Activated naive CD4-positive, alpha-beta T cell treated with anti-CD3 and anti-CD28 coated beads, Interleukin-2, amount 50 U/mL, for 16 hours (primary cell): ENCODE measurements around the gene PDGFD.

ENCODE experiments used
- DNase-seq: peaks from one replicate; pipeline ENCODE4 v3.0.0-alpha.2; 2020

PDGFD gene

GRCh38 chr11:103906291-103906867, 257.6 kb downstream of the PDGFD start:
- DNase-seq: no peak

DNA sequence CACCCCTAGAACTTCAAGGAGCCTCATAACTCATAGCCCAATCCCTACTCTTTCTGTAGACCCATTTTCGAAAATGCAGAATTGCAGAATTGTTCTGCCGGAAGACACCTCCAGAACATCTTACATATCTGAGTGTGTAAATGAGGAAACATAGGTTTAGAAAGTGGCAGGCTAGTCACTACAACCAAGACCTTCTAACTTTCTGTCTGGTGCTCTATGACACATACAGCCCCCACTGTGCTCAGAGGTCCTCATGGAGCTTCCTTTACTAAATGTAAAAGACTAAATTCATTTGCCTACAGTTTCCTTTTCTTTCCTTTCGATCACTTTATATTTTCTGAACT, 259.7 kb downstream of the PDGFD start:
- DNase-seq: no peak

DNA sequence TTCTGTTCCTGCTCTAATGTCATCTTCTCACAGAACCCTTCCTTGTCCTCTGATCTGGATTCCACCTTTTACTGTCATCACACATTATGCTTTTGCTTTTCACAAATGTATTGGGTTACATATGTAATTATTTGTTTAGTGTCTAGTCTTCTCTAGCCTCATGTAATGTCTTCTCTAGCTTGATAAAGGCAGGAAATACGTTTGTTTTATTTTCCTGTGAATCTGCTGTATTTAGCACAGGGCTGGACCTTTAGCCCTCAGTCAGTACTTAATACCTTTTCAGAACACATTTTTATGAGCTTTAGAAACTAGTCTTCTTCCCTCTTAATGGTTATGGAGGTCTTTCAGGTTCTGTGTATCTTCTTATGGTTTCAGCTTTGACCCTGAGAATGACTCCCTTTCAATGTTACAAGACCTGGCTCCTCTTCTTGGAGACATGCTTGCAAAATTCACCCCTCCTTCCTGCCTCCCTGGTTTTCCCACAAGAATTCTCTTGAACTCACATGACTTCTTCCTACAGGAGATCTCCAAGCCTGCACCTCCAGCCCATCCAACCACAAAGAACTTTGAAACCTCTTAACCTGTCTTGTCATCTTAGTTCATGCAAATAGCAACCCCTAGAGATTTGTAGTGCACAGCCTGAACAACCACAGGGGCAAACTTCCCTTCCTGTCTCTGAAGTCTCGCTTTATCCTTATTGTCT, 260.2 kb downstream of the PDGFD start:
- no peak for DNase-seq

DNA sequence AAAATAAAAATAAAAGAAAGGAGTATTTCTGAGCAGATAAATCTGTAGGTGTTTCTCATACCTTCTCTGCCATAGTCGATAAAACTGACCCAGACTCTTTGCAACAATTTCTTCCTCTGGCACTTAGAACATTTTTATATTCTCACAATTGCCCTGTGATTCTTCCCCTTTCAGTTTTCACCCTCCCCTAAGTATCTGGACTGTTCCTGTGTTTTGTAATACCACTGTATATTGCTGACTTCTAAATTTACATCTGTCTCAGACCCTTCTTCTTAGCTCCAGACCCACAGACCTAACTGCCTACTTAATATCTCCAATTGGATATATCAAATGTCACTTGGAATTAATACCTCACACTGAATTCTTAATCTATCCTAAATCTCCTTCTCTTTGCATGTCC, 261.0 kb downstream of the PDGFD start:
- DNase-seq: no peak

DNA sequence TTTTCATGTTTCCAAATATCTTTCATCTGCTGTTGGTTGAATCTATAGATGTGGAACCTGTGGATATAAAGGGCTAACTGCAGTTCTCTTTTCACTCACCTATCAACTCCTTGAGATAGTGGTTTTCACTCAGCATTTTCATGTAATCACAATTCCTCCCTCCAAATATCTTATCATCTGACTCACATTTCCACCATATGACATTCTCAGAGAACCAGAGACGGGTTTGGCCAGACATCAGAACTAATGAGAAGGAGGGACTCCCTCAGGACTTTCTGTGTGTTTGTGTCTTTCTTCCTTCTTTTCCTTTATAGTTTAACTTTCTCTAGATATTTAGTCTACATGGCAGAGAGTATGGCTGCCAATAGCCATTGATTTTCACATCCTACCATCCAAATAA, 262.3 kb downstream of the PDGFD start:
- no peak for DNase-seq

DNA sequence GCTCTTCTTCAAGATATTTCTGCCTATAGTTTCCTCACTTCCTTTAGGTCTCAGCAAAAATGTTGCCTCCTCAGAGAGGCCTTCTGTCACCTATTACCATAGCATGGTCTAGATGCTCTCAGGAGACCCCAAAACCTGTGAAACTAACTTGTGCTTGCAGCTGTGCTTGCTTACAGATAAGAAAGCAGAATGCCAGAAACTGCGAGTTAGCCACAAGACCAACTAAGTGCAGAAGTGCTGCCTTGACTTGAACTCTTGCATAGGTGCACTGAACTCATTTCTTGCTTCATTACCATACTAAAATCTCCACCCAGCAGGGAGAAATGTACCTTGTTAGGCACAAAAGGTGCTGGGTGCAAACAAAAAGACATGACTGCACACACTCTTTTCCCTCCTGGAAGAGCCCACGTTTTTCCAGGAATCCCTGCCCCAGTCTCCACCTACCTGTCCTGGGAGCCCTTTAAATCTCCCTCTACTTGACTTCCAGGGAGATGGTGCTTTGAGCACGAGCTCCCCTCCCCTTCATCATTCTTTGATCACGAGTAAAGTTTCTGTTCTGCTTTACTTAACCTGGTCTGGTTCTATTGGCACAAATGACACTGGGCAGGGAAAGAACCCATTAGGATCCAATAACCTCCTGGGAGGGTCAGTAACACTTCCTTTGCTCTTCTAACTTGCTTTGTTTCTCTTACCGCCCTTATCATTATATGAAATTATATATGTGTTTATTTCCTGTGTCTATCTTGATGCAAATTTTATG, 265.2 kb downstream of the PDGFD start:
- no peak for DNase-seq

GRCh38 chr11:103898065-103898464, 265.9 kb downstream of the PDGFD start:
- DNase-seq: no peak

DNA sequence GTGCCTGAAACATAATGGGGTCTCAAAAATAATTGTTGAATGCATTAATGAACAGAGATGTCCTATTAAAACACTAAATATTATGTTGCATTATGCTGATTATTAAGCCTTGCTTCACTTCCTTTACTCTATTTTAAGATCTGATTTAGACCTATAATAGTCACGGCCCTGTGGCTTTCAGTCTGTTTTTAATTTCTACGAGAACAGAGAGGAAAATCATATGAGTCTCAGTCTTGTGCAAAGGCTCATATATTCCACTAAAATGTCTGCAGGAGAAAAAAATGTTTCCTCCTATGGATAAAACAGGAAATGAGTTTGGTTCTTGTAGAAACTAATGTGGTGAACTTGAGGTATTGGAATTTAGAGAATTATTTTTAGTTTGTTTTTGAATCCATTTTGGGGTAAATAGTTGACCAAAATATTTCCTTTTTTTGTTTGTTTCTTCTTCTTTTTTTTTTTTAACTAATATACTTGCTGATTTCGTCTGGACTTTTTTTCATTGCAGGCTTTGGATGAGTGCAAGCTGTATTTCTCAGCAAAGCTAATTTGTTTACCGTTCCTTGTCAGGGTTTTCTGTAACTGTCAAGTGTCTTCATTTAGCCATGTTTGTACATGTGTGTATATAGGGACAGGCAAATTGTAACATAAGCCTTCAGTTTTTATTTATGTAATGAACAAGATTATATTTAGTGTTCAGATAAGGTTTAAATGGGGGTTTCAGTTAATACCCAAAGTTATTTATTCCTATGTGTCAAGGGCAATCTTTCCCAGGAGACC, 266.6 kb downstream of the PDGFD start:
- no peak for DNase-seq

DNA sequence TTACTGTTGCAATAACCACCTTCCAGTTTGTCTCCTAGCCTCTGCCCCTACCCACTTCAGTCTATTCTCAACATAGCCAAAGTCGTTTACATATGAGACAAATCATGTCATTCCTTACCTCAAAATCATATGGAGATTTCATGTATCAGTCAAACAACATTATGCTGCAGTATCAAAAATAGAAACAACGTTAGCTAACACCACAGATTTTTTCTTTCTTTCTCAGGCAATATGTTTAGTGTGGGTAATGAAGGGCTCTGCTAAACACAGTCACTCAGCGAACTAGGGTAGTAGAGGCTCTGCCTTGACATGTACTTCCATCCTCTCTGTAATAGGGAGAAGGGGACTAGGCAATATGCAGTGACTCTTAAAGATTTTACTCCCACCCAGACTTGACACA, 268.8 kb downstream of the PDGFD start:
- no peak for DNase-seq

DNA sequence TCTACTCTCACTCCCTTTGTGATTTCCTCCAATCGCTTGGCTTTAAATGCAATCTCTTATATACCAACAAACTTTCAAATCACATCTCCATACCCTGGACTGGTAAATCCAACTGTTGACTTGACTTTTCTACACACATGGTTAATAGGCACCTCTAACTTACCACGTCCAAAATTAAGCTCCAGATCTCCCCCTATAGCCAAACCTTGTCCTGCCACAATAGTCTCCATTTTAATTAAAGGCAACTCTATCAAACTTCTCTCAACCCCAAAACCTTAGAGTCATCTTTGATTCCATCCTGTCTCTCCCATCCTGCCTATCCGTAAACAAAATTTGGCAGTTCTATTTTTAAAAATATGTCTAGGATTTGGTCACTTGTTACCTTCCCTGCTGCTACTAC, 269.3 kb downstream of the PDGFD start:
- no peak for DNase-seq

- no peak for DNase-seq
Observed at GRCh38 chr11:103894034-103894433, 269.9 kb downstream of the PDGFD start.

GRCh38 chr11:103893371-103893770, 270.6 kb downstream of the PDGFD start:
- no peak for DNase-seq

- no peak for DNase-seq
Observed at GRCh38 chr11:103892603-103893002, 271.3 kb downstream of the PDGFD start.

DNA sequence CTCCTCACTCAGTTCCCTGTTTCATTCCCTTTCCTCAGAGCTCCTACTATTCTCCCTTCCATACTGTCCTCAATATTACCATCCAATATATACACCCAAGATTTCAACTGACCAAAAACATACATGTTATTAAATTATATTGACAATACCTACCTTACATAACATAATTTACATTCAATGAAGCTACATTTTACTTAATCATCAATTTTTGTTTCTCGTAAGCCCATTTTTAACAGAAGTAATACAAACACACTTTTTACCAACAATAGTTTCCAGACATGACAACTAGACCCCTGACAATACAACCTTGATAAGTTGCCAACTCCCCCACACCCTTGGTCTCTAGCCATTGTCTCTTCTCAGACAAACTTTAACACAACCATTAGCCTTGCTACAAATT, 273.3 kb downstream of the PDGFD start:
- no peak for DNase-seq

DNA sequence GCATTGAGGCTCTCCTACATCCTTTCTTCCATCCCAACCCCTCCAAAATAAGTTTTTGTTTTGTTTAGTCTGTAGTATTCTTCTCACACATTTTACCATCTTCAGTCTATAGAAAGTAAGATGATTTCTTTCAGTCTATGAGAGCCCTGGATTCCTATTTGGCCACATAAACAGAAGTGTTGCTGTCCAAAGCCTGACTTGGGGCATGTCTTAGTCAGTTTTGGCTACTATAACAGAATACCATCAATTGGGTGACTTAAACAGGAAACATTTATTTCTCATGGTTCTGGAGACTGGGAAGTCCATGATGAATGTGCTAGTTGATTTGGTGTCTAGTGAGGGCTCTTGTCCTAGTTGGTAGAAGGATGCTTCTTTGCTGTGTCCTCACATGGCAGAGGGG, 274.3 kb downstream of the PDGFD start:
- DNase-seq: no peak

DNA sequence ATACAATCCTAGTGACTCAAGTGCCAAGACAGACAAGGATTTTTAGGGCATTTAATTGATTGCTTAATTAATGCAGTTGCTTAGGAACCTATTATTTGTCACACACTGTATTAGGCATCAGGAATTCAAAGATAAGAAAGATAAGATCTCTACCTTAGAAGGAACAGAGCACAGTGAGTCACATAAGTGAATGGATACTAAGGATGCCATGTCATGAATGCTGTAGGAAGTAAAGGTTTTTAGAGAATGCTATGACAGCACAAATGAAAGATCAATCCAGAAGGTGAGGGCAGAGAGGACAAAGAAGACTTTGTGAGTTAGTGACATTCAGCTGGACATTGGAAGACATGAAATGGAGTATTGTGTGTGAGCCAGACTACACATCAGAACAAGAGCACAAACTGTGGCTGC, 275.4 kb downstream of the PDGFD start:
- no peak for DNase-seq

GRCh38 chr11:103887001-103887658, 276.8 kb downstream of the PDGFD start:
- DNase-seq: no peak

DNA sequence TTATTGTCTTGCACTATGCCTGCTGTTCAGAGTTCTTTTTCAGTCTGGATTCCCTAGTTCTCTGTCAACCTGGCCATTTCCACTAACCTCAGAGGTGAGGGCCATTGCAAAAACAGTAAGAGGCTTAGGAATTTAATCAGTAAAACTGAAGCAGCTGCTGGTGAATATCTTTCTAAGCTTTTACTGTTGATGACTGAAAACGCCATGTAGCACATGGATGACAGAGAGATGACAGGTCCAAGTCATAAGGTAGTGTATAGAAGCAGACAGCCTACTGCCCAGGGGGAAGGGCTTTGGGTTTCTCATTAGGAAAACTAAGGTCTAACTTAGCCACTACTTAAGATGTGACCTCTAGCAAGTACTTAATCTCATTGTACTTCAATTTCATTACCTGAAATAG, 280.1 kb downstream of the PDGFD start:
- no peak for DNase-seq

GRCh38 chr11:103883291-103883690, 280.7 kb downstream of the PDGFD start:
- DNase-seq: no peak

GRCh38 chr11:103881584-103881983, 282.4 kb downstream of the PDGFD start:
- DNase-seq: no peak

- DNase-seq: no peak
Observed at GRCh38 chr11:103880968-103881367, 283.0 kb downstream of the PDGFD start.

DNA sequence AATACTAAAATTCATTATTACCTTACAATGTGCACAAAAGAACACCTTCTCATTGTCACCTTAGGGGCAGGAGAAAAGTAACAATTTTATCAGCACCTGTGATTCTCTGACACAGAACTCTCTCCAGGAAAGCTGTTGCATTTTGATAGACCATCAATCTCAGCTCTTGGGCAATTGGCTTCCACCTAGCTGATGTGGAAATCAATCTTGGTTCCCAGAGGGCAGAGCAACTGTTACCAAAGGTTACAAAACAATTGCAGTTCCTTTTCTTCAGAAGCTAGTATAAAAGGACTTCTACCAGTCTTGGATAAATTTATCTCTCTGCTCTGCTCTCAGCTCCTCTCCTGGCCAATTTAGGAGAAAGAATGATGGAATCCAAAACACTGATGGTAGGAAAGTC, 285.3 kb downstream of the PDGFD start:
- no peak for DNase-seq

DNA sequence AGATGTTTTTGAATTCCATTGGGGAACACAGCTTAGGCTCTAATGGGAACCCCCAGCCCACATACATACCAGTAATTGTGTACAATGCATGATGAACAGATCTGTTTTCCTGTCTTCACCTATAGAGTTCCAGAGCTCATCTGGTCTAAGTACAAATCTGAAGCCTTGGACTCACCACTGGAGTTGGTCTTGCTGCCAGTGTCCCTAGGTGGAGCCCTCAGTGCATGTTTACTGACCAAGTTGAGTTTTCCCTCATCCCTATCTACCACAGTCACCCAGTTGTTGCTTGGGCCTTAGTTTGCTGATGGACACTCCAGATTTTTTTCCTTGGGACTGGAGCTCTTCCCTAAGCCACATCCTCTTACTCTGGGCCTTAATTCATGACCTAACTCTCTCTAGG, 286.7 kb downstream of the PDGFD start:
- no peak for DNase-seq
